ENCODE data around the gene KPNA1.

Gene KPNA1

GRCh38 chr3:122548076-122548475 lies 33.3 kb upstream of the KPNA1 start:
- Histone ChIP-seq H2AFZ (ENCODE audit: low read depth, low read length) (no peak overlapping the region), H4K20me1 (ENCODE audit: insufficient read depth, low read length) (no peaks in the 10 kb centered on the region), H3K27me3 (ENCODE audit: low read depth, low read length) (no peaks in the 10 kb centered on the region), H3K79me2 (ENCODE audit: low read length) (no peaks in the 10 kb centered on the region), H3K9me3 (ENCODE audit: insufficient read depth, low read length) (no peaks in the 10 kb centered on the region), H3K36me3 (replicated peaks; ENCODE audit: low read depth, low read length) (peaks cover 67% of the 10 kb centered on the region), H3K4me2 (ENCODE audit: low read length) (no peak overlapping the region), H3K27ac (ENCODE audit: low read length) (no peak overlapping the region), H3K4me3 (ENCODE audit: low read length) (no peak overlapping the region), H3K9ac (ENCODE audit: low read length) (no peak overlapping the region), H3K4me1 (ENCODE audit: low read length) (no peaks in the 10 kb centered on the region)
- TF ChIP-seq CTCF (IDR thresholded peaks at IDR 0.05; ENCODE audit: low read depth, low read length) (no peak), EZH2phosphoT487 (IDR thresholded peaks at IDR 0.05; ENCODE audit: low read depth) (no peak)

- H3K4me1 ChIP-seq (ENCODE audit: low read length): no peaks in the 10 kb centered on the region
- no peaks in the 10 kb centered on the region for H3K9me3 ChIP-seq (ENCODE audit: insufficient read depth, low read length)
- no peak overlapping the region for H3K4me2 ChIP-seq (ENCODE audit: low read length)
- H3K36me3 ChIP-seq (replicated peaks; ENCODE audit: low read depth, low read length): peaks cover 53% of the 10 kb centered on the region
- no peak overlapping the region for H2AFZ ChIP-seq (ENCODE audit: low read depth, low read length)
- no peaks in the 10 kb centered on the region for H4K20me1 ChIP-seq (ENCODE audit: insufficient read depth, low read length)
- no peak overlapping the region for H3K4me3 ChIP-seq (ENCODE audit: low read length)
- H3K27ac ChIP-seq (ENCODE audit: low read length): no peak overlapping the region
- no peaks in the 10 kb centered on the region for H3K79me2 ChIP-seq (ENCODE audit: low read length)
- no peak for TF ChIP-seq CTCF (IDR thresholded peaks at IDR 0.05; ENCODE audit: low read depth, low read length)
- TF ChIP-seq EZH2phosphoT487 (IDR thresholded peaks at IDR 0.05; ENCODE audit: low read depth): no peak
- H3K9ac ChIP-seq (ENCODE audit: low read length): no peak overlapping the region
- H3K27me3 ChIP-seq (ENCODE audit: low read depth, low read length): no peaks in the 10 kb centered on the region
These were observed 31.4 kb upstream of the KPNA1 start for GRCh38 chr3:122546151-122546550.

GRCh38 chr3:122538956-122539490 lies 24.3 kb upstream of the KPNA1 start:
- Histone ChIP-seq H3K79me2 (ENCODE audit: low read length) (no peaks in the 10 kb centered on the region), H3K9me3 (ENCODE audit: insufficient read depth, low read length) (no peaks in the 10 kb centered on the region), H4K20me1 (ENCODE audit: insufficient read depth, low read length) (no peaks in the 10 kb centered on the region; the same call in 1 of the 2 replicates), H3K36me3 (replicated peaks; ENCODE audit: low read depth, low read length) (peaks cover 45% of the 10 kb centered on the region), H3K27me3 (ENCODE audit: low read depth, low read length) (no peaks in the 10 kb centered on the region), H3K4me3 (ENCODE audit: low read length) (no peak overlapping the region), H3K4me1 (ENCODE audit: low read length) (peaks cover 9% of the 10 kb centered on the region), H3K4me2 (ENCODE audit: low read length) (no peak overlapping the region), H3K27ac (ENCODE audit: low read length) (no peak overlapping the region), H3K9ac (ENCODE audit: low read length) (no peak overlapping the region), H2AFZ (ENCODE audit: low read depth, low read length) (no peak overlapping the region)
- TF ChIP-seq EZH2phosphoT487 (IDR thresholded peaks at IDR 0.05; ENCODE audit: low read depth) (no peak), CTCF (IDR thresholded peaks at IDR 0.05; ENCODE audit: low read depth, low read length) (no peak)

GRCh38 chr3:122536632-122537001 lies 21.9 kb upstream of the KPNA1 start:
- H4K20me1 ChIP-seq (ENCODE audit: insufficient read depth, low read length): peaks cover 8% of the 10 kb centered on the region
- H3K27me3 ChIP-seq (ENCODE audit: low read depth, low read length): no peaks in the 10 kb centered on the region
- peaks cover 6% of the 10 kb centered on the region for H3K79me2 ChIP-seq (ENCODE audit: low read length)
- peaks cover 62% of the 10 kb centered on the region for H3K36me3 ChIP-seq (replicated peaks; ENCODE audit: low read depth, low read length)
- H3K9ac ChIP-seq (ENCODE audit: low read length): no peak overlapping the region
- TF ChIP-seq CTCF (IDR thresholded peaks at IDR 0.05; ENCODE audit: low read depth, low read length) (no peak), EZH2phosphoT487 (IDR thresholded peaks at IDR 0.05; ENCODE audit: low read depth) (no peak)
- H2AFZ ChIP-seq (ENCODE audit: low read depth, low read length): no peak overlapping the region
- H3K27ac ChIP-seq (ENCODE audit: low read length): no peak overlapping the region
- peaks cover 21% of the 10 kb centered on the region for H3K4me1 ChIP-seq (ENCODE audit: low read length)
- no peak overlapping the region for H3K4me2 ChIP-seq (ENCODE audit: low read length)
- H3K9me3 ChIP-seq (ENCODE audit: insufficient read depth, low read length): no peaks in the 10 kb centered on the region
- H3K4me3 ChIP-seq (ENCODE audit: low read length): no peak overlapping the region
